GM23248 (cell line): Measurements from ENCODE around the gene COMMD4. TPM values are rescaled to one million over a fixed set of nuclear protein-coding genes. Genes with fewer than 3 reads are reported as not detected.

Experiments used
- DNase-seq: peaks from one replicate; pipeline ENCODE4 v3.0.0-alpha.2; 2015
- H2AFZ ChIP-seq: fragments of 200-600 bp; sonication (generic); 2 replicates; pipeline ENCODE4 v1.6.1; 2016; ENCODE audit warnings: antibody characterized with exemption
- H3F3A ChIP-seq: fragments of 200-600 bp; sonication (generic); 2 replicates; pipeline ENCODE4 v1.6.1; 2016; ENCODE audit warnings: mild to moderate bottlenecking, antibody characterized with exemption, mixed run types; ENCODE audit not compliant: insufficient read depth
- H3K27ac ChIP-seq: fragments of 200-600 bp; sonication (generic); 2 replicates; pipeline ENCODE4 v1.5.1; 2016; ENCODE audit warnings: mild to moderate bottlenecking
- H3K27me3 ChIP-seq: fragments of 200-600 bp; sonication (generic); replicated peaks from 2 replicates; pipeline ENCODE4 v1.6.1; 2016; ENCODE audit warnings: mild to moderate bottlenecking; ENCODE audit not compliant: insufficient read depth
- H3K36me3 ChIP-seq: fragments of 200-600 bp; sonication (generic); 2 replicates; pipeline ENCODE4 v1.6.1; 2016; ENCODE audit warnings: low read depth, mild to moderate bottlenecking
- H3K4me1 ChIP-seq: fragments of 200-600 bp; sonication (generic); 2 replicates; pipeline ENCODE4 v1.6.1; 2016; ENCODE audit warnings: mild to moderate bottlenecking; ENCODE audit not compliant: insufficient read depth
- H3K4me2 ChIP-seq: fragments of 200-600 bp; sonication (generic); one replicate; pipeline ENCODE4 v1.6.1; 2016; ENCODE audit warnings: mild to moderate bottlenecking; ENCODE audit not compliant: unreplicated experiment
- H3K4me3 ChIP-seq: fragments of 200-600 bp; sonication (generic); 2 replicates; pipeline ENCODE4 v1.5.1; 2016; ENCODE audit warnings: mild to moderate bottlenecking
- H3K79me2 ChIP-seq: fragments of 200-600 bp; sonication (generic); 2 replicates; pipeline ENCODE4 v1.6.1; 2016; ENCODE audit warnings: mild to moderate bottlenecking; ENCODE audit not compliant: insufficient read depth
- H3K9ac ChIP-seq: fragments of 200-600 bp; sonication (generic); 2 replicates; pipeline ENCODE4 v1.6.1; 2016; ENCODE audit warnings: mild to moderate bottlenecking
- H3K9me2 ChIP-seq: fragments of 200-600 bp; sonication (generic); 2 replicates; pipeline ENCODE4 v1.6.1; 2016; ENCODE audit warnings: mixed run types, mild to moderate bottlenecking, moderate library complexity; ENCODE audit not compliant: insufficient read depth
- H3K9me3 ChIP-seq: fragments of 200-600 bp; sonication (generic); one replicate; pipeline ENCODE4 v1.6.1; 2017; ENCODE audit warnings: low read depth
- H4K20me1 ChIP-seq: fragments of 200-600 bp; sonication (generic); 2 replicates; pipeline ENCODE4 v1.6.0; 2016; ENCODE audit not compliant: insufficient read depth
- EZH2 ChIP-seq: fragments of 200-600 bp; sonication (generic); IDR thresholded peaks from 2 replicates; pipeline ENCODE4 v1.6.1; 2018; ENCODE audit warnings: antibody characterized with exemption, mild to moderate bottlenecking; ENCODE audit not compliant: insufficient read depth, poor library complexity, severe bottlenecking
- EZH2phosphoT487 ChIP-seq: fragments of 200-600 bp; sonication (generic); IDR thresholded peaks from 2 replicates; pipeline ENCODE4 v1.6.1; 2018; ENCODE audit warnings: antibody characterized with exemption, moderate library complexity, mild to moderate bottlenecking, low read depth; ENCODE audit not compliant: insufficient read depth
- WGBS, 2 experiments: methylation state at CpG; one replicate each; pipeline ENCODE4 v1.1.6; 2015 to 2017; ENCODE audit warnings: low lambda C conversion rate in 2 of 2, low coverage in 1 of 2; ENCODE audit errors: missing lambda C conversion rate in 2 of 2; 5-methylcytosine and 5-hydroxymethylcytosine counted together
- in situ Hi-C: fragments of 300-500 bp; cut with MboI; formaldehyde crosslinking; loops from 2 replicates; pipeline ENCODE4 v1.15.0; 2020
- polyA plus RNA-seq: library from polyadenylated mRNA; unstranded; fragments of >200 nt; fragmentation: Nextera tagmentation; extraction: Ambion mirVana; gene quantifications from 2 replicates; pipeline ENCODE4 v1.2.1, GENCODE V29; 2016
- total RNA-seq: library from RNA; depleted of rRNA; stranded (reverse); fragments of >200 nt; shearing (Covaris generic); gene quantifications from 2 replicates; pipeline ENCODE4 v1.2.3, GENCODE V29; 2014

Gene COMMD4
- total and polyA plus RNA-seq, 2 experiments from 2014 or later, result 82.0 to 82.5 TPM

DNA sequence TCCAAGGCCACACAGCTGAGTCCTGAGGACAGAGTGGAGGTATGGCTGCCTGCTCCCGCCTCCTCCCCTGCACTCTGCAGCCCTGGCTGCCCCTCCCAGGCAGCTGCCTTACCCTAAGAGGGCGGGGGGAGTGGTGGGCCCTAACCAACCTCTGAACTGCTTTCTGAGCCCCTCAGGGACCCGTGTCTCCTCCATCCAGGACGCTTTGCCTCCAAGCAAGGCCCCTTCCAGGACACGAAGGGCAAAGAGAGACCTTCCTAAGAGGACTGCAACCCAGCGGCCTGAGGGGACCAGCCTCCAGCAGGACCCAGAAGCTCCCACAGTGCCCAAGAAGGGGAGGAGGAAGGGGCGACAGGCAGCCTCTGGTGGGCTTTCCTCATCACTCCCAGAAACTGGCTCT lies 18.6 kb downstream of the COMMD4 start:
- in situ Hi-C loops, result no loop called here
- no peak for TF ChIP-seq EZH2
- TF ChIP-seq EZH2phosphoT487, result no peak
- Histone ChIP-seq H3K4me3 (no peak overlapping the region), H3K27ac (no peak overlapping the region), H3K4me1 (no peaks in the 10 kb centered on the region), H2AFZ (no peak overlapping the region), H3K9ac (no peak overlapping the region), H3K79me2 (no peaks in the 10 kb centered on the region), H3K9me3 (no peaks in the 10 kb centered on the region), H3K9me2 (no peaks in the 10 kb centered on the region), H4K20me1 (no peaks in the 10 kb centered on the region), H3K27me3 (no peaks in the 10 kb centered on the region), H3K4me2 (no peak overlapping the region), H3F3A (no peaks in the 10 kb centered on the region), H3K36me3 (no peaks in the 10 kb centered on the region)
- DNase-seq, result no peak
- 78 to 81% methylated on average over 7 of the region's 7 CpGs for WGBS, 2 experiments

DNA sequence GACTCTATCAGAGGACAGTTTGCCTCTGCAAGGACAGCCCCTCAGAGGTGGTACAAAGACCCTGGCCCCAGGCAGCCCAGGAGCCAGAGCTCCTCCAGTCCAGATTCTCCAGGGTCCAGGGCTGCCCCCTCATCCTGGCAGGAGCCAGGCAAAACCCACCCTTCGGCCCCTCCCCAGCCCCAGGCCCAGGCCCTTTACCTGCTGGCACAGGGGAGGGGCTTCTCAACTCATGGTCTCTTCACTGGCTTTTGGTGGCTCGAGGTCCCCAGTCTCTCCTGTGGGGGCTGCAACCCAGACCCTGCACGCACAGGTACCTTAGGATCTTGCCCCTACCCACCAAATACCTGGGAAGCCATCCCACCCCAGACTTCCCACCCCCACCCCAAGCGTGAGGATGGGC lies 19.5 kb downstream of the COMMD4 start:
- Histone ChIP-seq H3K9me3 (no peaks in the 10 kb centered on the region), H3K27ac (no peak overlapping the region), H3F3A (no peaks in the 10 kb centered on the region), H3K9ac (no peak overlapping the region), H3K27me3 (no peaks in the 10 kb centered on the region), H3K9me2 (no peaks in the 10 kb centered on the region), H3K4me2 (no peak overlapping the region), H4K20me1 (no peaks in the 10 kb centered on the region), H2AFZ (no peak overlapping the region), H3K36me3 (no peaks in the 10 kb centered on the region), H3K4me1 (no peaks in the 10 kb centered on the region), H3K79me2 (no peaks in the 10 kb centered on the region), H3K4me3 (no peak overlapping the region)
- in situ Hi-C loops, result no loop called here
- DNase-seq, result no peak
- no peak for TF ChIP-seq EZH2
- TF ChIP-seq EZH2phosphoT487, result no peak
- 86 to 90% methylated on average over 4 of the region's 4 CpGs for WGBS, 2 experiments

DNA sequence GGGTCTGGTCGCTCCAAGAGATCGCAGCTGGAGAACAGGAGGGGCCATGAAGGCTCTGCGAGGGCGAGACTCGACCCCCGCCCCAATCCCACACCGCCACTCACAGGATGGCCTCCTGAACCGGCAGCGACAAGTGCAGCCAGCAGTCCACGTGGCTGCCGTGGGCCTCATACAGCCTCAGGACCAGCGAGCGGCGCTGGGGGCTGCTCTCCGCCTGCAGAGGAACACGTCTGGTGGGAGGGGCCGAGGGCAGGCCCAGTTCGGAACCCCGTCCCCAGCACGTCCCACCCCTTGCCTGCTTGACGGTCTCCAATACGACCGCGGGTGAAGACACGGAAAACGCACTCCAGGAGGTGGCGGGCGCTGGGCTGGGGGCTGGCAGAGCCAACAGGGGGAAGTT lies 20.1 kb downstream of the COMMD4 start:
- no peak overlapping the region for H2AFZ ChIP-seq
- H3K79me2 ChIP-seq, result no peaks in the 10 kb centered on the region
- H3K4me1 ChIP-seq, result no peaks in the 10 kb centered on the region
- H3F3A ChIP-seq, result no peaks in the 10 kb centered on the region
- no peak overlapping the region for H3K27ac ChIP-seq
- H3K4me2 ChIP-seq, result no peak overlapping the region
- in situ Hi-C loops, result no loop called here
- no peak for DNase-seq
- H3K36me3 ChIP-seq, result no peaks in the 10 kb centered on the region
- H3K27me3 ChIP-seq, result no peaks in the 10 kb centered on the region
- no peak overlapping the region for H3K9ac ChIP-seq
- H3K9me2 ChIP-seq, result no peaks in the 10 kb centered on the region
- TF ChIP-seq EZH2phosphoT487, result no peak
- H4K20me1 ChIP-seq, result no peaks in the 10 kb centered on the region
- no peaks in the 10 kb centered on the region for H3K9me3 ChIP-seq
- 86 to 87% methylated on average over 14 to 28 of the region's 28 CpGs for WGBS, 2 experiments
- no peak overlapping the region for H3K4me3 ChIP-seq

DNA sequence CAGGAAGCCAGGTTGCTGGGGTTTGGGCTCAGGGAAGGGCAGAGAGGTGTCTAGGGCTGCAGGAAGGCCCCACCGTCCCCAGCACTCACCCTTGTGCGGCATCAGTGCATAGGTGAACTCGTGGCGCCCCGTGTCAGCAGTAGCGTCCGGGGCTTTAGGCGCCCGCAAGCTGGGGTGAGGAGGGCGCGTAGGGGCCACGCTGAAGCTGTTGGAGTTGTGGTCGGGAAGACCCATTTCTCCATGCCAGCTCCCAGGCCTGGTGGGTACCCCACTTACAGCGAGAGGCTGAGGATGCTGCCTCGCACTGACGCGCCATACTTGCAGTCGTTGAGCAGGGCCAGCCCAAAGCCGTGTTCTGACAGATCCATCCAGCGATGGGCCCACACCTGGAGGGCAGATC lies 20.7 kb downstream of the COMMD4 start:
- no peaks in the 10 kb centered on the region for H3K9me2 ChIP-seq
- H4K20me1 ChIP-seq, result no peaks in the 10 kb centered on the region
- no peak overlapping the region for H3K9ac ChIP-seq
- H3K4me1 ChIP-seq, result no peaks in the 10 kb centered on the region
- DNase-seq, result no peak
- H3K27me3 ChIP-seq, result no peaks in the 10 kb centered on the region
- H3K27ac ChIP-seq, result no peak overlapping the region
- TF ChIP-seq EZH2phosphoT487 (no peak), EZH2 (no peak)
- H3F3A ChIP-seq, result no peaks in the 10 kb centered on the region
- H3K79me2 ChIP-seq, result no peaks in the 10 kb centered on the region
- no peak overlapping the region for H3K4me2 ChIP-seq
- WGBS, 2 experiments, result 89 to 94% methylated on average over 19 to 20 of the region's 20 CpGs
- in situ Hi-C loops, result no loop called here
- no peaks in the 10 kb centered on the region for H3K9me3 ChIP-seq
- H3K4me3 ChIP-seq, result no peak overlapping the region
- no peaks in the 10 kb centered on the region for H3K36me3 ChIP-seq
- H2AFZ ChIP-seq, result no peak overlapping the region

DNA sequence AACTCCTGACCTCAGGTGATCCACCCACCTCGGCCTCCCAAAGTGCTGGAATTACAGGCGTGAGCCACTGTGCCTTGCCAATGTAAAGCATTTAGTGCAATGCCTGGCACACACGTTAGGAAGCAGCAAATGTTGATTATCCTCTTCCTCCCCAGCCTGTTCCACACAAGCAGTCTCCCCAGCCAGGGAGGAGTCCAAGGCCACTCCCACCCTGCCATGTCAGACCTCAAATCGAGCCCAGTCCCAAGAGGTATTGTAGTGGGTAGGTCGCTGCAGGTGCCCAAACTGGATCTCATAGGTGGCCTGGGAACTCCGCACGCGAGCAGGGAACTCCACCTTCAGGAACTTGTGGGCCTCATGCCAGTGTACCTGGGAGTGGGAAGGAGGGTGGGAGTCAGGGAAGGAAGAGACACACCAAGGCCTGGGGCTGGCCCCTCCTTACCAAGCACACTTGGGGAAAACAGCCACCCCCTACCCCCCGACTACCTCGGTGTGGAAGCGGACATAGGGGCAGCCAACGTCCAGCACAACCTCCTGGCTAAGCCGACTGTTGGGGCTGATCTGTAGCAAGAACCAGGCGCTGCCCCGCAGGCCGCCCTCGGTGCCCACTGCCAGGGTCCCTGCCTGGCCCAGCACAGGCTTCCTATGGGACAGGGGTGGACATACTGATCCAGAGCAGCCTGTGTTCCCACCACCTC lies 22.3 kb downstream of the COMMD4 start:
- Histone ChIP-seq H3K9me2 (no peaks in the 10 kb centered on the region), H3K79me2 (no peaks in the 10 kb centered on the region), H3K4me3 (no peak overlapping the region), H4K20me1 (no peaks in the 10 kb centered on the region), H3K27me3 (no peaks in the 10 kb centered on the region), H3K9ac (no peak overlapping the region), H3K4me1 (no peaks in the 10 kb centered on the region), H2AFZ (no peak overlapping the region), H3F3A (no peaks in the 10 kb centered on the region), H3K36me3 (no peaks in the 10 kb centered on the region), H3K27ac (no peak overlapping the region), H3K4me2 (no peak overlapping the region), H3K9me3 (no peaks in the 10 kb centered on the region)
- in situ Hi-C loops, result no loop called here
- TF ChIP-seq EZH2phosphoT487 (no peak), EZH2 (no peak)
- whole genome bisulfite sequencing, 2 experiments, result 90 to 93% methylated on average over 17 of the region's 17 CpGs
- DNase-seq, result no peak
